Osteocyte (in vitro differentiated cells): ENCODE measurements around the gene EFNB2. TPM values are rescaled to one million over a fixed set of nuclear protein-coding genes. Genes with fewer than 3 reads are reported as not detected.

ENCODE experiments used
- DNase-seq: peaks from one replicate; pipeline ENCODE4 v3.0.0; 2021; ENCODE audit warnings: mixed read lengths; ENCODE audit not compliant: unreplicated experiment; ENCODE audit errors: extremely low spot score
- H3K27ac Mint-ChIP-seq: one replicate; pipeline ENCODE4 v1.8.0; 2021; ENCODE audit warnings: mild to moderate bottlenecking, mixed read lengths; ENCODE audit not compliant: unreplicated experiment
- H3K27me3 Mint-ChIP-seq: one replicate; pipeline ENCODE4 v1.8.0; 2021; ENCODE audit warnings: mixed read lengths; ENCODE audit not compliant: unreplicated experiment
- H3K36me3 Mint-ChIP-seq: one replicate; pipeline ENCODE4 v1.8.0; 2021; ENCODE audit warnings: mixed read lengths; ENCODE audit not compliant: unreplicated experiment
- H3K4me1 Mint-ChIP-seq: one replicate; pipeline ENCODE4 v1.8.0; 2021; ENCODE audit warnings: mixed read lengths; ENCODE audit not compliant: unreplicated experiment
- H3K4me3 Mint-ChIP-seq: one replicate; pipeline ENCODE4 v1.8.0; 2021; ENCODE audit warnings: mild to moderate bottlenecking, moderate library complexity, mixed read lengths; ENCODE audit not compliant: unreplicated experiment
- H3K9me3 Mint-ChIP-seq: one replicate; pipeline ENCODE4 v1.8.0; 2021; ENCODE audit warnings: mixed read lengths; ENCODE audit not compliant: unreplicated experiment
- CTCF ChIP-seq: fragments of 200-600 bp; sonication (generic); IDR thresholded peaks from 2 replicates; pipeline ENCODE4 v1.5.0; 2021; ENCODE audit warnings: antibody characterized with exemption, mild to moderate bottlenecking, moderate library complexity
- total RNA-seq: library from RNA; stranded (reverse); gene quantifications from 2 replicates; pipeline ENCODE4 v1.2.1, GENCODE V29; 2021

EFNB2 gene
- total RNA-seq, 1 donor from 2014 or later: 50.0 TPM

- Mint-ChIP-seq H3K4me3 (no peak overlapping the region), H3K27ac (no peak overlapping the region), H3K27me3 (no peaks in the 10 kb centered on the region), H3K9me3 (no peaks in the 10 kb centered on the region), H3K4me1 (peaks cover 24% of the 10 kb centered on the region), H3K36me3 (peaks cover 60% of the 10 kb centered on the region)
- DNase-seq: no peak
- no peak for TF ChIP-seq CTCF
Observed at GRCh38 chr13:106492588-106493475, 42.6 kb downstream of the EFNB2 start.

- peaks cover 17% of the 10 kb centered on the region for H3K4me1 Mint-ChIP-seq
- H3K9me3 Mint-ChIP-seq: no peaks in the 10 kb centered on the region
- no peak overlapping the region for H3K27ac Mint-ChIP-seq
- no peak overlapping the region for H3K4me3 Mint-ChIP-seq
- peaks cover 60% of the 10 kb centered on the region for H3K36me3 Mint-ChIP-seq
- H3K27me3 Mint-ChIP-seq: no peaks in the 10 kb centered on the region
- DNase-seq: no peak
- TF ChIP-seq CTCF: no peak
Observed at GRCh38 chr13:106491928-106492587, 43.4 kb downstream of the EFNB2 start.

- H3K27me3 Mint-ChIP-seq: no peaks in the 10 kb centered on the region
- no peak overlapping the region for H3K4me3 Mint-ChIP-seq
- peaks cover 11% of the 10 kb centered on the region for H3K4me1 Mint-ChIP-seq
- TF ChIP-seq CTCF: no peak
- no peaks in the 10 kb centered on the region for H3K9me3 Mint-ChIP-seq
- no peak overlapping the region for H3K27ac Mint-ChIP-seq
- DNase-seq: no peak
- peaks cover 58% of the 10 kb centered on the region for H3K36me3 Mint-ChIP-seq
Observed at GRCh38 chr13:106491463-106491862, 44.0 kb downstream of the EFNB2 start.

- no peak overlapping the region for H3K27ac Mint-ChIP-seq
- H3K27me3 Mint-ChIP-seq: no peaks in the 10 kb centered on the region
- TF ChIP-seq CTCF: no peak
- no peak for DNase-seq
- H3K4me1 Mint-ChIP-seq: peaks cover 5% of the 10 kb centered on the region
- H3K36me3 Mint-ChIP-seq: peaks cover 51% of the 10 kb centered on the region
- no peak overlapping the region for H3K4me3 Mint-ChIP-seq
- H3K9me3 Mint-ChIP-seq: no peaks in the 10 kb centered on the region
Observed at GRCh38 chr13:106490569-106491321, 44.7 kb downstream of the EFNB2 start.
